Coronary artery (tissue), 2 donors: ENCODE data around the gene BAK1.
"Not testable (repeated sequence)": the region's sequence is repeated elsewhere in the genome, so short reads cannot be mapped to it uniquely, and the experiment has no call there.

Experiments
- DNase-seq: peaks from one replicate; pipeline ENCODE4 v3.0.0-alpha.2; 2017; ENCODE audit warnings: low spot score
- H3K27ac ChIP-seq, 2 donors: fragments of 200-600 bp; sonication (generic); one replicate each; pipeline ENCODE4 v1.5.1; 2016 to 2019
- H3K4me3 ChIP-seq: fragments of 200-600 bp; sonication (generic); 2 replicates; pipeline ENCODE4 v1.5.1; 2016; ENCODE audit warnings: mild to moderate bottlenecking, moderate library complexity
- TF ChIP-seq, protein P1 (sequence below): fragments of 200-600 bp; sonication (generic); IDR thresholded peaks from one replicate; pipeline ENCODE4 v1.5.1; 2019; ENCODE audit warnings: antibody characterized with exemption

Gene BAK1

DNA sequence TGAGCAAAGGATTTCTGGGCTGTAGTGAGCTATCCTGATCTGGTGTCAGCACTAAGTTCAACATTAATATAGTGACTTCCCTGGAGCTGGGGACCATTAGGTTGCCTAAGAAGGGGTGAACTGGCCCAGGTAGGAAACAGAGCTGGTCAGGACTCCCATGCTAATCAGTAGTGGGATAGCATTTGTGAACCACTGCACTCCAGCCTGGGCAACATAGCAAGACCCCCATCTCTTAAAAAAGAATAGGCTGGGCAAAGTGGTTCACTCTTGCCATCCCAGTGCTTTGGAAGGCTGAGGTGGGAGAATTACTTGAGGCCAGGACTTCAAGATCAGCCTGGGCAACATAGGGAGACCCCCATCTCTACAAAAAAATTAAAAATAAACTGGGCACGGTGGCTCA lies 39.3 kb downstream of the BAK1 start:
- H3K27ac ChIP-seq: no peak overlapping the region
- H3K4me3 ChIP-seq: no peak overlapping the region
- DNase-seq: no peak
- TF ChIP-seq, protein P1, sequence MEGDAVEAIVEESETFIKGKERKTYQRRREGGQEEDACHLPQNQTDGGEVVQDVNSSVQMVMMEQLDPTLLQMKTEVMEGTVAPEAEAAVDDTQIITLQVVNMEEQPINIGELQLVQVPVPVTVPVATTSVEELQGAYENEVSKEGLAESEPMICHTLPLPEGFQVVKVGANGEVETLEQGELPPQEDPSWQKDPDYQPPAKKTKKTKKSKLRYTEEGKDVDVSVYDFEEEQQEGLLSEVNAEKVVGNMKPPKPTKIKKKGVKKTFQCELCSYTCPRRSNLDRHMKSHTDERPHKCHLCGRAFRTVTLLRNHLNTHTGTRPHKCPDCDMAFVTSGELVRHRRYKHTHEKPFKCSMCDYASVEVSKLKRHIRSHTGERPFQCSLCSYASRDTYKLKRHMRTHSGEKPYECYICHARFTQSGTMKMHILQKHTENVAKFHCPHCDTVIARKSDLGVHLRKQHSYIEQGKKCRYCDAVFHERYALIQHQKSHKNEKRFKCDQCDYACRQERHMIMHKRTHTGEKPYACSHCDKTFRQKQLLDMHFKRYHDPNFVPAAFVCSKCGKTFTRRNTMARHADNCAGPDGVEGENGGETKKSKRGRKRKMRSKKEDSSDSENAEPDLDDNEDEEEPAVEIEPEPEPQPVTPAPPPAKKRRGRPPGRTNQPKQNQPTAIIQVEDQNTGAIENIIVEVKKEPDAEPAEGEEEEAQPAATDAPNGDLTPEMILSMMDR: no peak

- Histone ChIP-seq H3K4me3 (no peak overlapping the region), H3K27ac (no peak overlapping the region)
- DNase-seq: no peak
- TF ChIP-seq, protein P1: no peak
Observed at GRCh38 chr6:33534702-33535101, 45.4 kb downstream of the BAK1 start.

DNA sequence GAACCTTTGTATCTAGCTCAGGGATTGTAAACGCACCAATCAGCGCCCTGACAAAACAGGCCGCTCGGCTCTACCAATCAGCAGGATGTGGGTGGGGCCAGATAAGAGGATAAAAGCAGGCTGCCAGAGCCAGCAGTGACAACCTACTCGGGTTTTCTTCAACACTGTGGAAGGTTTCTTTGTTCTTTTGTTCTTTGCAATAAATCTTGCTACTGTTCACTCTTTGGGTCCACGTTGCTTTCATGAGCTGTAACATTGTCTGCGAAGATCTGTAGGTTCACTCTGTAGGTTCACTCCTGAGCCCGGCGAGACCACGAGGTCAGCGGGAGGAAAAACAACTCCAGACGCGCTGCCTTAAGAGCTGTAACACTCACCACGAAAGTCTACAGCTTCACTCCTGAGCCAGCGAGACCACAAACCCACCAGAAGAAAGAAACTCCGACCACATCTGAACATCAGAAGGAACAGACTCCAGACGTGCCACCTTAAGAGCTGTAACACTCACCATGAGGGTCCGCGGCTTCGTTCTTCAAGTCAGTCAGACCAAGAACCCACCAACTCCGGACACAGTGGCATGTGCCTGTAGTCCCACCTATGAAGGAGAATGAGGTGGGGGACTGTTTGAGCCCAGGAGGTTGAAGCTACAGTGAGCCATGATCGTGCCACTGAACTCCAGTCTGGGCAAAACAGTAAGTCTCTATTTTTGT lies 46.8 kb downstream of the BAK1 start:
- not testable (repeated sequence) for H3K27ac ChIP-seq, H3K4me3 ChIP-seq

GRCh38 chr6:33532431-33532830 lies 47.6 kb downstream of the BAK1 start:
- not testable (repeated sequence) for H3K27ac ChIP-seq, H3K4me3 ChIP-seq, DNase-seq

More for the DNA sequence above, 46.8 kb downstream of the BAK1 start:
- not testable (repeated sequence) for DNase-seq

DNA sequence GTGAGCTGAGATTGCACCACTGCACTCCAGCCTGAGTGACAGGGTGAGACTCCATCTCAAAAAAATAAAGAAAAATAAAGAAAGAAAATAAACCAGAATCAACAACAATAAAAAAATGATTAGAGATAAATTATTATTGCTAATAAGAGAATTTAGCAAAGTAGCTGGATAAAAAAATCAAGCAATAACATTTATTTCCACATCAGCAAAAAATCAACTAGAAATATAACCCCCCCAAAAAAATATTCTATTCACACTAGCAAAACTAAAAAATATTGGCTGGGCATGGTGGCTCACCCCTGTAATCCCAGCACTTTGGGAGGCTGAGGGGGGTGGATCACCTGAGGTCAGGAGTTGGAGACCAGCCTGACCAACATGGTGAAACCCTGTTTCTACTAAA lies 49.5 kb downstream of the BAK1 start:
- H3K4me3 ChIP-seq, H3K27ac ChIP-seq, DNase-seq: not testable (repeated sequence)
